ENCODE results near the gene ALAS1. TPM values are rescaled to one million over a fixed set of nuclear protein-coding genes. Genes with fewer than 3 reads are reported as not detected.

The ALAS1 gene
- total RNA-seq, 3 donors from 2014 or later, result 67.2 to 103 (median 94.6) TPM

- intact Hi-C loops (cut with DNase I, micrococcal nuclease), result loop anchor here in 1 of 2 donors (10.0 kb wide), 1 partner anchor 109 kb away; no protein-coding TSS in a partner anchor
- peak in 2 of 3 donors; percentile 28 to 58 for DNase-seq
- no peak within 1 kb of the TSS for H3K4me3 ChIP-seq
These were observed 27.7 kb downstream of the ALAS1 start, which contains the start of gene TLR9 for GRCh38 chr3:52225452-52226228. TSS of gene TLR9 (minus strand) at chr3:52225645. CDS start at chr3:52225529, 116 bp downstream.

DNA sequence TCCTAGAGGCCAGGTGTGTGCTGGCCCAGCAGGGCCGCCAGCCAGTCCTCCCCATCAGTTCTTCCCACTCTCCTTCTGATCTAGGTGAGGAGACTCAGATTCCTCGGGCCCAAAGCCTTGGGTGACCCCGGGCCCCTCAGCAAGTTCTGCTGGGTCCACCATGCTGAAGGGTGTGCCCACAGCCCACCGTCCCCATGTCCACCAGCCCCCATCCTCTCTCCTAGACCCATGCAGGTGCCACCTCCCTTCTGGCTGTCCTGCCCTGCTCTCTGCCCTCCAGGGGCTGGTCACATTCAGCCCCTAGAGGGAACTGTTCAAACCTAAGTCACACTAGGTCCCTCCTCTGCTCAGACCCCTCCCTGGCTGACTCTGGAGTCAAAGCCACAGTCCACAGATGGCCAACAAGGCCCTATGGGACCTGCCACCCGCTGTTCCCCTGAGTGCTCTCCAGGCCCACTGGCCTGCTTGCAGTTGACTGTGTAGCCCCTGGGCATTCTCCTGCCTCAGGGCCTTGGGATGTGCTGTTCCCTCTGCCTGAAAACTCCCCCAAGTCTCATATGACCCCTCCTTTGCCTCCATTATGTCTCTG is 28.4 kb downstream of the ALAS1 start:
- intact Hi-C loops (cut with DNase I, micrococcal nuclease), result loop anchor here in 1 of 2 donors (10.0 kb wide), 1 partner anchor 108 kb away; no protein-coding TSS in a partner anchor
- no peak for ATAC-seq

More at GRCh38 chr3:52225452-52226228, 27.7 kb downstream of the ALAS1 start, which contains the start of gene TLR9:
- Histone ChIP-seq H3K4me1 (ENCODE audit: low read depth) (no peaks in the 10 kb centered on the region), H3K9me3 (no peaks in the 10 kb centered on the region), H3K36me3 (ENCODE audit: low read depth) (peaks cover 4% of the 10 kb centered on the region)
- TF ChIP-seq, protein P1, sequence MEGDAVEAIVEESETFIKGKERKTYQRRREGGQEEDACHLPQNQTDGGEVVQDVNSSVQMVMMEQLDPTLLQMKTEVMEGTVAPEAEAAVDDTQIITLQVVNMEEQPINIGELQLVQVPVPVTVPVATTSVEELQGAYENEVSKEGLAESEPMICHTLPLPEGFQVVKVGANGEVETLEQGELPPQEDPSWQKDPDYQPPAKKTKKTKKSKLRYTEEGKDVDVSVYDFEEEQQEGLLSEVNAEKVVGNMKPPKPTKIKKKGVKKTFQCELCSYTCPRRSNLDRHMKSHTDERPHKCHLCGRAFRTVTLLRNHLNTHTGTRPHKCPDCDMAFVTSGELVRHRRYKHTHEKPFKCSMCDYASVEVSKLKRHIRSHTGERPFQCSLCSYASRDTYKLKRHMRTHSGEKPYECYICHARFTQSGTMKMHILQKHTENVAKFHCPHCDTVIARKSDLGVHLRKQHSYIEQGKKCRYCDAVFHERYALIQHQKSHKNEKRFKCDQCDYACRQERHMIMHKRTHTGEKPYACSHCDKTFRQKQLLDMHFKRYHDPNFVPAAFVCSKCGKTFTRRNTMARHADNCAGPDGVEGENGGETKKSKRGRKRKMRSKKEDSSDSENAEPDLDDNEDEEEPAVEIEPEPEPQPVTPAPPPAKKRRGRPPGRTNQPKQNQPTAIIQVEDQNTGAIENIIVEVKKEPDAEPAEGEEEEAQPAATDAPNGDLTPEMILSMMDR (IDR thresholded peaks at IDR 0.05), result no peak
- ATAC-seq, result peak; percentile 72

GRCh38 chr3:52227117-52227516 is 29.2 kb downstream of the ALAS1 start:
- Histone ChIP-seq H3K4me1 (ENCODE audit: low read depth) (no peaks in the 10 kb centered on the region), H3K36me3 (ENCODE audit: low read depth) (peaks cover 8% of the 10 kb centered on the region), H3K4me3 (no peak overlapping the region), H3K9me3 (no peaks in the 10 kb centered on the region)
- ATAC-seq, result no peak
- TF ChIP-seq, protein P1 (IDR thresholded peaks at IDR 0.05), result no peak
- no peak for DNase-seq
- intact Hi-C loops (cut with DNase I, micrococcal nuclease), result loop anchor here in 1 of 2 donors (10.0 kb wide), 1 partner anchor 108 kb away; no protein-coding TSS in a partner anchor

More for the DNA sequence above, 28.4 kb downstream of the ALAS1 start:
- peak in 1 of 3 donors; percentile 21 for DNase-seq
- H3K4me3 ChIP-seq, result no peak overlapping the region
- TF ChIP-seq, protein P1 (IDR thresholded peaks at IDR 0.05), result no peak
- H3K36me3 ChIP-seq (ENCODE audit: low read depth), result peaks cover 8% of the 10 kb centered on the region
- H3K4me1 ChIP-seq (ENCODE audit: low read depth), result no peaks in the 10 kb centered on the region
- H3K9me3 ChIP-seq, result no peaks in the 10 kb centered on the region

DNA sequence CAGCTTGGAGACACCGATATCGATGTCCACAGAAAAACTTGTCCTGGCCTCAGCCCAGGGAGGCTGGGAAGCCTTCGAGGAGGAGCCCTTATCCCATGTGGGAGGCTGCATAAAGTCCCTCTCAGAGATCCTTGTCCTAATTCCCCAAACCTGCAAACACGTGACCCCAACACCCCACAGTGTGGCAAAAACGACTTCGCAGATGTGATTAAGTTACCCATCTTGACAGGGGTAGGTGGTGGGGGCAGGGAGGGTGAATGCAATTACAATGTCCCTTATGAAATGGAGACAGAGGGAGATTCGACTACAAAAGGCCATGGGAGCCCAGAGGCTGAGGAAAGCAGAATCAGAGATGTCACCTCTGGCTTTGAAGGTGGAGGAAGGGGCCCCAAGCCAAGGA is 29.8 kb downstream of the ALAS1 start:
- ATAC-seq (no peak), DNase-seq (no peak)
- H3K36me3 ChIP-seq (ENCODE audit: low read depth), result peaks cover 8% of the 10 kb centered on the region
- H3K9me3 ChIP-seq, result no peaks in the 10 kb centered on the region
- intact Hi-C loops (cut with DNase I, micrococcal nuclease), result loop anchor here in 1 of 2 donors (10.0 kb wide), 1 partner anchor 107 kb away; no protein-coding TSS in a partner anchor
- TF ChIP-seq, protein P1 (IDR thresholded peaks at IDR 0.05), result no peak
- no peaks in the 10 kb centered on the region for H3K4me1 ChIP-seq (ENCODE audit: low read depth)
- no peak overlapping the region for H3K4me3 ChIP-seq

- H3K36me3 ChIP-seq (ENCODE audit: low read depth), result peaks cover 8% of the 10 kb centered on the region
- intact Hi-C loops (cut with DNase I, micrococcal nuclease), result loop anchor here in 1 of 2 donors (10.0 kb wide), 1 partner anchor 107 kb away; no protein-coding TSS in a partner anchor
These were observed 30.3 kb downstream of the ALAS1 start for GRCh38 chr3:52228266-52228665.

More at GRCh38 chr3:52228266-52228665, 30.3 kb downstream of the ALAS1 start:
- ATAC-seq, result no peak
- Histone ChIP-seq H3K4me1 (ENCODE audit: low read depth) (no peaks in the 10 kb centered on the region), H3K9me3 (no peaks in the 10 kb centered on the region), H3K4me3 (no peak overlapping the region)
- TF ChIP-seq, protein P1 (IDR thresholded peaks at IDR 0.05), result no peak
- DNase-seq, result no peak

Measured in mucosa of descending colon (tissue), 3 donors.